ENCODE results near the gene KYAT1. TPM values are rescaled to one million over a fixed set of nuclear protein-coding genes. Genes with fewer than 3 reads are reported as not detected.

KYAT1 gene
- total RNA-seq, 1 experiment from 2014 or later, result 27.6 TPM

- no peak for DNase-seq
- Histone ChIP-seq H3F3A (ENCODE audit: insufficient read depth, low read depth) (0 out of 2 replicates have a peak, but pooled peaks cover 5% of the 10 kb centered on the region), H2AFZ (no peak overlapping the region), H3K4me2 (no peak overlapping the region), H3K4me1 (replicated peaks; ENCODE audit: insufficient read depth) (no peaks in the 10 kb centered on the region), H3K9me3 (ENCODE audit: insufficient read depth, low read depth) (no peaks in the 10 kb centered on the region), H3K4me3 (no peak overlapping the region), H3K27me3 (ENCODE audit: insufficient read depth, low read depth) (no peaks in the 10 kb centered on the region), H4K20me1 (ENCODE audit: insufficient read depth) (no peaks in the 10 kb centered on the region), H3K36me3 (ENCODE audit: low read depth) (no peaks in the 10 kb centered on the region), H3K79me2 (ENCODE audit: low read depth) (no peaks in the 10 kb centered on the region), H3K27ac (no peak overlapping the region), H3K9me2 (ENCODE audit: insufficient read depth) (no peaks in the 10 kb centered on the region)
- CTCF ChIA-PET, result no interaction called here
- intact Hi-C loops (cut with micrococcal nuclease; ENCODE audit: unreplicated experiment), result no loop called here
- no TSS peak for BruUV-seq (replicated peaks)
- TF ChIP-seq CTCF (conservative IDR thresholded peaks at IDR 0.05) (no peak), EZH2 (IDR thresholded peaks at IDR 0.05; ENCODE audit: low read depth) (no peak)
- POLR2A ChIA-PET (ENCODE audit: unreplicated experiment), result no interaction called here
These were observed 39.9 kb downstream of the KYAT1 start for GRCh38 chr9:128841694-128842492.

- Histone ChIP-seq H3K4me3 (no peak overlapping the region), H3K4me1 (replicated peaks; ENCODE audit: insufficient read depth) (no peaks in the 10 kb centered on the region), H3F3A (ENCODE audit: insufficient read depth, low read depth) (0 out of 2 replicates have a peak, but pooled peaks cover 5% of the 10 kb centered on the region), H3K27me3 (ENCODE audit: insufficient read depth, low read depth) (no peaks in the 10 kb centered on the region), H4K20me1 (ENCODE audit: insufficient read depth) (no peaks in the 10 kb centered on the region), H3K9me3 (ENCODE audit: insufficient read depth, low read depth) (no peaks in the 10 kb centered on the region), H3K27ac (no peak overlapping the region), H3K36me3 (ENCODE audit: low read depth) (no peaks in the 10 kb centered on the region), H2AFZ (no peak overlapping the region), H3K4me2 (no peak overlapping the region), H3K9me2 (ENCODE audit: insufficient read depth) (no peaks in the 10 kb centered on the region), H3K79me2 (ENCODE audit: low read depth) (no peaks in the 10 kb centered on the region)
- ChIA-PET CTCF (no interaction called here), POLR2A (ENCODE audit: unreplicated experiment) (no interaction called here)
- DNase-seq, result no peak
- intact Hi-C loops (cut with micrococcal nuclease; ENCODE audit: unreplicated experiment), result no loop called here
- TF ChIP-seq EZH2 (IDR thresholded peaks at IDR 0.05; ENCODE audit: low read depth) (no peak), CTCF (conservative IDR thresholded peaks at IDR 0.05) (no peak)
- no TSS peak for BruUV-seq (replicated peaks)
These were observed 41.2 kb downstream of the KYAT1 start for GRCh38 chr9:128840524-128840923.

GRCh38 chr9:128838338-128838737 lies 43.4 kb downstream of the KYAT1 start:
- no peaks in the 10 kb centered on the region for H3K9me2 ChIP-seq (ENCODE audit: insufficient read depth)
- H4K20me1 ChIP-seq (ENCODE audit: insufficient read depth), result no peaks in the 10 kb centered on the region
- H3K27ac ChIP-seq, result no peak overlapping the region
- ChIA-PET POLR2A (ENCODE audit: unreplicated experiment) (interaction anchor here (0.6 kb wide), 1 partner anchor 9 kb away, joined by 11 read pairs; the partner anchor contains the start of gene SPOUT1), CTCF (no interaction called here)
- no peaks in the 10 kb centered on the region for H3K36me3 ChIP-seq (ENCODE audit: low read depth)
- no peak overlapping the region for H3K4me3 ChIP-seq
- 0 out of 2 replicates have a peak, but pooled peaks cover 5% of the 10 kb centered on the region for H3F3A ChIP-seq (ENCODE audit: insufficient read depth, low read depth)
- DNase-seq, result no peak
- no peaks in the 10 kb centered on the region for H3K9me3 ChIP-seq (ENCODE audit: insufficient read depth, low read depth)
- TF ChIP-seq EZH2 (IDR thresholded peaks at IDR 0.05; ENCODE audit: low read depth) (no peak), CTCF (conservative IDR thresholded peaks at IDR 0.05) (no peak)
- H3K4me1 ChIP-seq (replicated peaks; ENCODE audit: insufficient read depth), result no peaks in the 10 kb centered on the region
- H2AFZ ChIP-seq, result no peak overlapping the region
- intact Hi-C loops (cut with micrococcal nuclease; ENCODE audit: unreplicated experiment), result no loop called here
- BruUV-seq (replicated peaks), result no TSS peak
- H3K27me3 ChIP-seq (ENCODE audit: insufficient read depth, low read depth), result no peaks in the 10 kb centered on the region
- H3K4me2 ChIP-seq, result no peak overlapping the region
- no peaks in the 10 kb centered on the region for H3K79me2 ChIP-seq (ENCODE audit: low read depth)

Measured in PC-9 (cell line).